IPS-NIHi7 (cell line): Measurements from ENCODE around the gene ZFR2.

Experiments
- DNase-seq: peaks from one replicate; pipeline ENCODE4 v3.0.0; 2012; ENCODE audit warnings: mixed read lengths; ENCODE audit errors: extremely low spot score

The ZFR2 gene

DNA sequence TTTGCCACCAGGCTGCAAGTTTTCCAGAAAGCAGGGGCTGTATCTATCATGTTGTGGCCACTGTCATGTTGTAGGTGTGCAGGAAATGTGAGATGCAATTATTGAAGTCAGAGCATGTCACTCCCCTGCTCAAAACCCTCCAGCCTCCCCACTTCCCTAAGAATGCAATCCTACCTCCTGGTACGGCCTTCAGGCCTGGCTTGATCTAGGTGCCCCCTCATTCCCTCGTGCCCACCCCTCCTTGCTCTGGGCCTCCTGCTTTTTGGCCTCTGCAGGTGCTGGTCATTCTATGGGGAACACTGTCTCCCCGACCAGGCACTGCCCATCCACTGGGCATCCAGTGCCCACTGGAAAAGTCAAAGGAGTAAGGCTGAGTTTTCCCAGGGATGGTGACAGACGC, 54.2 kb downstream of the ZFR2 start:
- DNase-seq: no peak

DNA sequence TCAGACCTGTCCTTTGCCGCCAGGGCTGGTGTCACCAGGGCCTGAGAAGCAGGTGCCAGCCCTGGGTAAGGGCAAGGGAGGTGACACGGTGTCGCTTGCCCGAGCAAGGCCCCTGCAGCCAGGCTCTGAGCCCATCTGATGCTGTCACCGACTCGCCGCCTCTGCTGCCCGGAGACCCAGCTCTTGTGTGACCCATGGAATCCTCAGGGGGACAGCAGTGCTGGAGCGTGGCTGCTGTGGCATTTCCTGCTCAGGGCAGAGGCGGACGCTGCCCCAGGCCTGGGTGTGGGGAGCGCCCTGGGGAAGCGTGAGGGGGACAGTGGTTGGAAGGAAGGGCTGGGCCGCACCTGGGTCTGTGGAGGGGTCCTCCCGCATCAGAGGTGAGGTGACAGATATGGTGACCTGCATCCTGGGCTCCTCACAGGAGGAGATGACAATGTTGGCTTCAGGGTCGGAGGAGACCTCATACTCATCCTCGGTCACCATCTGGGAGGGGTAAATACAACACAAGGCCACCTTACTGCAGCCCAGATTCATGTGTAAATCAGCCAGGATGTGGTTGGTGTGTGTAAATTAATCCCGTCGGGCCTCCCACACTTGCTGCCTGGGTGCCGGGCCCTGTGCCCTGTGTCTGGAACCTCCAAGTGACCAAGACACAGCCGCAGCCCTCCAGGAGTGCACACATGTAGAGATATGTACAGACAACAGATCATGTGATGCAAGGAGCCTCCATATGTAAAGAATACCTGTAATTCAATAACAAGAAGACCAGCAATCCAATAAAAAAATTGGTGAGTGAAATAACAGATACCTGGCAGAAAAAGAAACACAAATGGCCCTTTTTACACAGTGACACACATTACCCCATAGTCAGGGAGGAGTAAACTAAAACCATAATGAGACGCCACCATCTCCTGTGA, 55.1 kb downstream of the ZFR2 start:
- no peak for DNase-seq

DNA sequence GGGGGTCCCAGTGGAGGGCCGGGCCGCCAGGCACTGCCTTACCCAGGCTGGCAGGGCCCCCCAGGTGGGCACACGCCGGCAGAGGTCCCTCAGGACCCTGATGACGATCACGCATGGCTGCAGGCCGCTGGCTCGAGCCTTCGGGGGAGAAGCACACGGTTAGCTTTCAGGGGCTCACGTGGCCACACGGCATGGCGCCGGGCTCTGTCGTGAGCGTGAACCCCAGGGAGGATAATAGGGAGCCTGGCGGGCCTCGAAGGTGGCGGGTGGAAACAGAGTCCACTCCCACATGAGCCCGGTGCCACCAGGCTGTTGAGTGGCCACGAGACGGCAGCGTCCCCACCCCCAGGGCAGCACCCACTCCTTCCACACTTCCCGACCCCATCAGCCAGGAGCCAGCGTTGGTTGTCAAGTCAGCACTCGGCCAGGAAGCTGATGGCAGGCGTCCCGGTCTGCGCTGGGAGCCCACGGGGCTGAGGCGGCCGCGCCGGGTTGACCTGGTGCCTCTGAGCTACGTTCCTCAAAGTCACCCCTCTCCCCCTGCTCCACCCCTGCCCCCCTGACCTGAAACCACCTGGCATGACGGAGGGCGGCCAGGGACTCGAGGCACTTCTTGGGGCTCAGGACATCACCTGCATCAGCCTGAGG, 58.0 kb downstream of the ZFR2 start:
- no peak for DNase-seq

DNA sequence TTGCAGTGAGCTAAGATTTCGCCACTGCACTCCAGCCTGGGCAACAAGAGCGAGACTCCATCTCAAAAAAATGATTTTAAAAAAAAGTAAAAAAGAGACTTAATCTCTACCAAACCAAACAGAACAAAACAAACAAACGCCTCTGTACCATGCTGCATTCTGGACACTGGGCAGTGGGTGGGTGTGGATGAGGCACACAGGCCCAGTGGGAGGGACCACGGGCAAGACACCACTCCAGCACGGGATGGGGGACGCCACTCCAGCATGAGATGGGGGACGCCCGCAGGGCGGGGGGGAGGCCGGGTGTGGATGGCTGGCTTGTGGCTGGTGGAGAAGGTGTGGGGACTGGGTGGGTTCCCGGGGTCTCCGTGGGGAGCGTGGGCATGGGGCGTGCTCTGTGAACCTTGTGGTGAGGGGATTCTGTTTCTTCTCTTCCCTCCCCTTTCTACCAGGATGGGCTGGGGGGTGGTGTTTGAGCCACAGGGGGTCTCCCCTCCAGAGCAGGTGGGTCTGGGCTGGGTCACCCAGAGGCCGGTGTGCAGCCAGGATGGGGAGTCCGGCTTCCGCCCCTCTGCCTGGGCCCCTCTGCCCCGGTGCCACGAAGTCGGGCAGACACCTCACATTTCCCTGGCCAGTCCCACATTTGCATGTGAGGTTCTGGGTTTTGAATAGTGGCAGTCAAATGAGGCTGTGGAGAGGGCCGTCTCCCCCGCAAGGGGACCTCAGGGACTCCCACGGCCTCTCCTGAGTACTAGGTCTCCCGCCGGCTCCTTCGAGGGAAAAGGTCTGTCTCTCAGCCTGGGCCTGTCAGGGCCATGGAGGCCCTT, 58.7 kb downstream of the ZFR2 start:
- DNase-seq: no peak

DNA sequence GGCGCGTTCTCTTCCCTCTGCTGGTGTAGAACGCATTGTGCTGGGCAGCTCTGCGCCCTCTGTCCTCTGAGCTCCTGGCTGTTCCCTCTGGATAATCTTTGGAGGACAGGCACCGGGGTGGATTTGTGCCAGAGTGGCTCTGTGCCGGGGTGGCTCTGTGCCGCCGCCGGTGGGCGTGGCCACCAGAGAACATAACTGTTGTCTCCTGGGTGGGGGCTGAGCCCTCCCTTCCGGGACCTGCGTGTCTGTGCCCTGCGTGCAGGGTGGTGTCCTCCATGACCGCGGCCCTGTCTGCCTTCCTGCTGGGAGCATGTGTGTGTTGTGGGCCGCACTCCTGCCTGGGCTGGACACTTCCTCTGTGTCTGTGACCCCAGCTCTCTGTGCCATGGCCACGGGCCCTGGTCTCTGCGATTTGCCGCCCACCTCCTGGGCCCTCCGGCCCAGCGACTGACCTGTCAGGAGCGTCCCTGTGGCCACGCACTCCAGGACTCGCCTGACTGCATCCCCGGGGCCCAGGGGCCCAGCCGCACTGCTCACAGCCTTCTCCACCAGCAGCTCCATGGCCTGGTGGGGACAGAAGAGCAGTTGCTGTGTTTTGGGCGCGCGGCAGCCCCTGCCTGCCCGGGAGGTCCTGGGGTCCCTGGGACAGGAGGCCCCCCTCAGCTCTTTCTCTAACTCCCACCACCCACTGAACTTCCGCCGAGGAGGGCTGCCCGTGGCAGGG, 60.3 kb downstream of the ZFR2 start:
- no peak for DNase-seq

DNA sequence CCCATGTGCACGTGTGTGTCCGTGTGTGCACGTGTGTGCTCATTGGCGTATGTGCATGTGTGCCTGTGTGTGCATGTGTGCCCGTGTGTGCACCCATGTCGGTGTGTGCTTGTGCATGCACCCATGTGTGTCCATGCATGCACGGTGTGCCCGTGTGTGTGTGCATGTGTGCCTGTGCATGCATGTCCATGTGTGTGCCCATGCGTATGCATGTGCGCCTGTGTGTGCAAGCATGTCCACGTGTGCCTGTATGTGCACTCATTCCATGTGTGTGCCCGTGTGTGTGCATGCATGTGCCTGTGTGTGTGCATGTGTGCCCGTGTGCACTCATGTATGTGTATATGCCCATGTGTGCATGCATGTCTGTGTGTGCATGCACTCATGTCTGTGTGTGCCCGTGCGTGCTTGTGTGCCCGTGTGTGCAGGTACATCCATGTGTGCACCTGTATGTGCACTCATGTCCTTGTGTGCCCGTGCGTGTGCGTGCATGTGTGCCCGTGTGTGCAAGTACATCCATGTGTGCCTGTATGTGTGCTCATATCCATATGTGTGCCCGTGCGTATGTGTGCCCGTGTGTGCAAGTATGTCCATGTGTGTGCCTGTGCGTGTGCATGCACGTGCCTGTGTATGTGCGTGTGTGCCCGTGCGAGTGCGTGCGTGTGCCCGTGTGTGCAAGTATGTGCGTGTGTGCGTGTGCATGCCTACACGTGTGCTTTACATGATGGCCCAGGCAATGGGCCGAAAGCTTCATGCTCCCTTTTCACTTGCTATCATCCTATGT, 61.1 kb downstream of the ZFR2 start:
- DNase-seq: no peak

DNA sequence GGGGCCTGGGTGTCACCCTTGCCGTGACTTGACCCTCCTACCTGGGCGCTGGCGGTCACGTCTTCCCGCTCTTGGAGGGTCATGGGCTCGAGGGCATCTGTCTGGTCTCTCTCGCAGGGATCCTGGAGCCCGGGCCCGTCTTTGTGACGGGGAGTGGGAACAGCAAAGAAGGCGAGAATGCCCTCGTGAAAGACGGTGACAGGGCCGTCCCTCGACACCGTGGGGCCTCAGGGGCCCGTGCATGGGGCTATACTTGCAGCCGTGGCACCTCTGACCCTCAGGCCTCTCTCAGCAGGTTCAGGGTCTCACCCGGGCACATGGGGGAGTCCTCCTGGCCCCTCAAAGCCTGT, 61.7 kb downstream of the ZFR2 start:
- no peak for DNase-seq

DNA sequence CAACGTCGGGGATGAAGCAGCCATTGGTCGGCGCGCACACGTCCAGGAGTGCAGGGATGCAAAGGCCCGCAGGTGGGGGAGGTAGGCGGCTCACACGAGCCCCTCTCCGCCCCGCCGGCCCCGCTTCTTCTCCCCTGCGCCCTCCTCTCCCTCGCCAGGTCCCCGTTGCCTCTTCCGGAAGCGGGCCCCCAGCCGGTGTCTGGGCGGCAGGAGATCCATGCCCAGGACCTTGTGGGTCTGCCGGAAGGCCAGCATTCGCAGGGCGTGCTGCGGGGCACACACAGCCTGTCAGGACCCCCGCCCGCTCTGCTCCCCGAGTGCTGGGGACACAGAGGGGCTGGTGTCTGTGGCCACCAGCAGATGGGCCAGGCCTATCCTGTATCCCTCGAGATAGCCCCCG, 63.0 kb downstream of the ZFR2 start:
- no peak for DNase-seq

DNA sequence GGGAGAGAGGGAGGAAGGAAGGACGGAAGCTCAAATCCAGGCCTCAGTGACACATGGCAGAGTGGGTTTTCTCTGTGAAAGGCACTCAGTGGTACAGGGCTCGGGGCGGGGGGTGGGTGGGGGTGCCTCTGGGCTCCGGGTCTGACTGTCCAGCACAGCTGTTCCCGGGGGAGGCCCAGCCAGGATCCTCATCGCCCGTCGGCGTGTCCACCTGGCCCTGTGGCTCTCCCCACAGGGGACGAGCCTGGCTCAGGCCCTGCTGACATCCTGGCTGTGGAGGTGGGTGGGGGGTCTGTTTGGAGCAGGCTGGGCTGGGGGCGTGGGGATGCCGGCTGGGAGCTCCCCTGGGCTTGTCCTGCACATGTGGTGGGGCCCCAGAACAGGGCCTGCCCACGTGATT, 64.4 kb downstream of the ZFR2 start:
- no peak for DNase-seq

DNA sequence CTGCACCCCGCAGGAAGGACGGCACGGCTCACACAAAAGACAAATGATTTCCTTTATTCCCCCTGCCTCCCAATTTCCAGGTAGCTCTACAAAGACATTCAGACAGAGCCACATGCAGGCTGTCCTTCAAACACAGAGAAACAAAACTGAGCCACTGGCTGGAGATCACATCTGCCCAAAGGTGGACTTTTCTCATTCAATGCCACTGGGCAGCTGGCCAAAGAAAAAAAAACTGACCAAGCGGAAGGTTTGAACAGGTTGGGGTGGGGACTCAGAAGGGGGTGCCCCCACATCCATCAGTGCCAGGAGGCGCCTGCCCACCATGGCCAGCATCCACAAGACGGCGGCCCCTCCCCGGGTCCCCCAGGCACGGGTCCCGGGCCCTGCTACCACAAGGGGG, 64.9 kb downstream of the ZFR2 start:
- DNase-seq: no peak

DNA sequence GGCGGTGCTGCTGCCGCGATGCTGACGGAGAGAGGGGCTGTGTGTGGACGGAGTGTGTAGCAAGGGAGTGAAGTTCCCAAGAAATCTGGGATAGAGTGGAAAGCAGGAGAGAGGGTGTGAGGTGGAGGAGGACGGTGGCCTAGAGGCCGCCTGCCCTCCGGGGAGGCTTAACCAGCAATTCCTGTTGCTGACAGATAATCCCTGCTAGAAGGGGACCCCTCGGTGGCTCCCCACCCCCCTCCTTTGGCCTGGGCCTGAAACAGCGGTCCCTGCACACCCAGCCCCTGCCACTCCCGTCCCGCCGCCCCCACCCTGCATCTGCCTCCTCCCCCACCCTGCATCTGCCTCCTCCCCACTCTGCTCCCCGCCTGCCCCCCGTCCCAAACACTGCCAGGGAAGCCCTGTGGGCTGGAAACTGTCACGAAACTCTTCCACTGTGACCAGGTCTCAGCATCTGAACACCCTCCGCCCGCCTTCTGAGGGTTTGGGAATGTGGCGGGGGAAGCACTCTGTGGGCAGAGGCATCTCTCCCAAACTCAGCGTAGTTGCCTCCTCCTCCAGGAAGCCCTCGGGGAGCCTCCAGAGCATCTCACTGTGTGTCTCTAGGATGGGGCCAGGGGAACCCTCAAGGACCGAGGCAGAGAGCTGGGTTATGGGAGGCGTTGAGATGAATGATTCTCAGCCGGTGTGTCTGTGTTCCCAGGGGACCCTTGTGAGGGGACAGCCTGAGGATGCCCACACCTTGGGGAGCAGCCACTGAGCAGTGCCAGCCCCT, 65.5 kb downstream of the ZFR2 start:
- DNase-seq: no peak

DNA sequence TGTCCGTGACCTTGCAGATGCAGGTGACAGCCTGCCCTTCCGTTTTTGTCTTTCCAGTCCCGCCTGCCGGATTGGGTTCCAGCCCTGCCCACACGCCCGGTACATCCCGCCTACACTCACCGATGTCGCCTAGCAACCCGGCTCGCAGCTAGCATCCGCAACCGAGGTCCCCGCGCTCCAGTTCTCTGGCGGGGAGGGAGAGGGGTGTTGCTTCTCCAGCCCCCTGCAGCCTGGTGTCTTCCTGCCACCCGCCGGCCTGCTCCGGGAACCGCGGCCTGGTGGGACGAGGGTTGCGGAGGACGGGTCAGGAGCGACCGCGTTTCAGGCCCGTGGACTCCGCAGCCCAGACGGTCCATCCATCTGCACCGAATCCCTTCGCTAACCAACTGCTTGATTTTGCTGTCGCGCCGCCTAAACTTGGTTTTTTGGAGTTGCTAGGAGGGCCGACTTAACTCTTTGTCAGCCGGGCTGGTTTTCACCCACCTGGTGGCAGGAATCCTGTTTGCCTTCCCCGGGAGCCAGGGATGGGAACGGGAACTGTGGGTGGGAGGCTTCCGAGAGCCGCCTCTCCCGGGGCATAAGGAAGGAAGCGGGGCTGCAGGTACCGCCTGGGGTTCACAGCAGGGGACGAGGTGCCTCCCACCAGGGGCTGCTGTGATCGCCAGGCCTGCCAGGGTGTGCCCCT, 67.3 kb downstream of the ZFR2 start:
- DNase-seq: peak; percentile 77

DNA sequence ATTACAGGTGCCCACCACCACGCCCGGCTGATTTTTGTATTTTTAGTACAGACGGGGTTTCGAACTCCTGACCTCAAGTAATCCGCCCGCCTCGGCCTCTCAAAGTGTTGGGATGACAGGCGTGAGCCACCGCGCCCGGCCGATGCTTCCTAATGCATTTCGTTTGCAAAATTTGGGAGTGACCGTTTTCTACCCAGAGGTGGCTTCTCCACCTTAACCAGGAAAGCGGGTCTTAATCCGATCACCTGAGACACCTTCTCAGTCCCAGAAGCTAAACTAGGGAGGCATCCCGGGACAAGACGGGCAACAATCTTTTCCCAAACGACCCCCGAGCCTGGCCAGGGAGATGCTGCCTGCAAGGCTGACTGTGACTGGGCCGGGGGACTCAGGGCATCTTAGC, 67.8 kb downstream of the ZFR2 start:
- no peak for DNase-seq

DNA sequence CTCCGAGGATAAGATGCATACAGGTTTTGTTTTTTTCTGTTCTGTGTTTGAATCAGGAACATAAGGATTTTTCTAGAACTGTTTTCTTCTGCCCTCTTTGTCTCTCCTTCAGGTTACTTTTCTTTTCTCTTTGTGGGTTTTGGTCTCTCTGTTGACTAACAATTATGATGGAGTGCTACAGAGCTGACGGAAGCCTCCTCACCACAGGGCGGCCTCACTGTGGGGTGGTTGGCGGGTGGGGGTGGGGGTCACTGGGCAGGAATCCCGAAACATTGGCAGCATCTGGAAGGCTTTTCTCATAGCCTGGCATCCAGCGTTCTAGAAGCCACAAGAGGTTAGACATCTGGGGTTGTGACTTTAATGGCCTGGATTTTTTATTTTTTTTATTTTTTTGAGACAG, 70.7 kb downstream of the ZFR2 start:
- DNase-seq: no peak

DNA sequence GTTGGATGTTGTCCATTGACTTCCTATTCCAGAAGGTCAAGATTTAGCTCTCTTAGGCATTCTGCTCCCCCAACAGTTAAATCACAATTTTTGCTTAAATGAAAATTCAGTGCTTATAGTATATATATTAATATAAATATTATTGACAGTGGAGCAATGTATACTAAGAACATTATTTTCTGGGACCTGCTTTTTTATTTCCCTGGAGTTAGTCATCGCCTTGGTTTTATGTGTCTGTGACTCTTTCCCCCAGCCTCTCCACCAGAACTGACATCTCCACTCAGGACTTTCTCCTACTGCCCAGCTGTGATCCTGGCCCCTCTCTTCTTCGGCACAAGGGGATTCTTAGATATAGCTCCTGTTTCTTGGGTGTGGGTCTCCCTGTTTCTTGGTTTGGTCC, 72.5 kb downstream of the ZFR2 start:
- no peak for DNase-seq

DNA sequence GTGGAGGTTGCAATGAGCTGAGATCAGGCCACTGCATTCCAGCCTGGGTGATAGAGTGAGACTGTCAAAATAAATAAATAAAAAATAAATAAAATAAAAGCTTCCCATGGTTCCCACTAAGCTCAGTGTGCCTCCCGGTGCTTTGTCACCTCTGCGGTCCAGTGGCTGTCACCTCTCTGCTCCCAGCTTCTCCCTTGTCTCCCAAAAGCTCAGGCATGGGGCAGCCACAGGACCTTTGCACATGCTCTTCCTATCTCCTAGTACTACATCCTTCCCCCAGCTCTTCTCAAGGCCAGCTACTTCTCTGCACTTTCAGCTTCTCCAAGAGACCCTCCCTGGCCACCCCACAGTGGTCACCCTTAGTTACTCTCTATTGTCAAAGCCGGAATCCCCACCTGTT, 75.0 kb downstream of the ZFR2 start:
- DNase-seq: no peak

DNA sequence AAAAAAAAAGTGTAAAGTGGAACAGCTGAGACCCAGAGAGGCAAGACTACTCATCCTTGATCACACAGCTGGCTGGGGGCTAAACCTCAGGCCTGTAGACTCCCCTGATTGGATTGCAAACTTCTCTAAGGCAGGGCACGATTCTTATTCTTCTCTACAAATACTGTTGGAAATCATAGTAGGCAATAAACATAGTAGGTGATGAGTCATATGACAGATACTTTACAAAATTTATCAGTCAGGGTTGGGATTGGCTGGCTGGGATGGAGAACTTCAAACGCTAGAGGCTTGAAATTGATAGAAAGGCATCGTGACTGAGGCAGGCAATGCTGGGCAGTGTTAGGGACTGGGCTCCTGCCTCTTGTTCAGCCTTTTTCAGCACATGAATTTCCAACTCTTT, 76.7 kb downstream of the ZFR2 start:
- no peak for DNase-seq

DNA sequence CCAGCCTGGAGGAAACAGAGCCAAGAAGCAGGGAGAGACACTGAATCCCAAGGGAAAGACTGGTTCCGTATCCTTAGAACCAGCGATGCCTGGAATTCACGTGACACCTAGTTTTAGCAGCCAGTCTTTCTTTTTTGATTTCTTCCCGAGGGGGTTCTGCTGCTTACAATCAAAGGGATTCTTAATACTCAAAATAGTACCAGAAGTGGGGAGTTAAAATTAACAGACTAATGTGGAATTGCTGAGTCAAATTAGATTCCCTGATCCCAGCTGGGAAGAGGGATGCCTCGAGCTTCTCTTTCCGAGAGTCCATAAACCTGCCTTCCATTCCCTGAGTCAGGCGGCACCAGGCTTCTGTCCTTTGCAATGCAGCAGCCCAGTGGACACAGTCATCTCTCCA, 77.9 kb downstream of the ZFR2 start:
- DNase-seq: no peak

DNA sequence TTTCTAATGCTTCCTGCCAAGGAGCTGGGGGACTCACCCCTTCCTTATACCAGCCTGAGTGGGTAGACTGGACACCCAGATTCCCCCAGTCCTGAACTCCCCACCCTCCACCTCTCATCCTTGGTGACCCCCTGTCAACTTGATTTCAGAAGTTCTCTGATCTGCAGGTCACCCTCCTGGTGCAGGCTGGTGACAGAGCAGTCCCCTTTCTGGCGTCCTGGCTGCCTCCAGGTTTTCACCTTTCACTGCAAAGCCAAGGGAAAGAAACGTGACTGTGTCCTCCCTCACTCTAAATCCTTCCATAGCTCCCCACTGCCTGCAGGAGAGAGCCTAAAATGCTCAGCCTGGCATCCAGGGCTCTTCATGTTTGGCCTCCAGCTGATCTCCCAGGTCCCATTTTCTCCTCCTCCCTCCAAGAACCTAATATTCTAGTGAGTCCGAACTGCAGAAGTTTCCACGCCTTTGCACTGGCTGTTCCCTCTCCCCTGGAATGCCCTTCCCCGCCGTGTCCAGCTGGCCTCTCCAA, 78.6 kb downstream of the ZFR2 start:
- DNase-seq: no peak
